Transverse colon (tissue), 3 donors: ENCODE results near the gene CDC45.

Source experiments
- POLR2A ChIP-seq: fragments of 450-650 bp; IDR thresholded peaks from one replicate; pipeline ENCODE4 v1.6.1; 2016; ENCODE audit warnings: antibody characterized with exemption, mild to moderate bottlenecking, moderate library complexity
- TF ChIP-seq, protein P1 (sequence below), 5 experiments: fragments of 200-600 bp in 3 of 5; fragments of 450-650 bp in 2 of 5; sonication (generic) in 3 of 5; IDR thresholded peaks; 1 replicate in 2 of 5; 2 replicates in 3 of 5; pipeline ENCODE4 v1.5.1; 2016 to 2017; ENCODE audit warnings: antibody characterized with exemption in 5 of 5, inconsistent platforms in 3 of 5, mild to moderate bottlenecking in 2 of 5, moderate library complexity in 1 of 5

DNA sequence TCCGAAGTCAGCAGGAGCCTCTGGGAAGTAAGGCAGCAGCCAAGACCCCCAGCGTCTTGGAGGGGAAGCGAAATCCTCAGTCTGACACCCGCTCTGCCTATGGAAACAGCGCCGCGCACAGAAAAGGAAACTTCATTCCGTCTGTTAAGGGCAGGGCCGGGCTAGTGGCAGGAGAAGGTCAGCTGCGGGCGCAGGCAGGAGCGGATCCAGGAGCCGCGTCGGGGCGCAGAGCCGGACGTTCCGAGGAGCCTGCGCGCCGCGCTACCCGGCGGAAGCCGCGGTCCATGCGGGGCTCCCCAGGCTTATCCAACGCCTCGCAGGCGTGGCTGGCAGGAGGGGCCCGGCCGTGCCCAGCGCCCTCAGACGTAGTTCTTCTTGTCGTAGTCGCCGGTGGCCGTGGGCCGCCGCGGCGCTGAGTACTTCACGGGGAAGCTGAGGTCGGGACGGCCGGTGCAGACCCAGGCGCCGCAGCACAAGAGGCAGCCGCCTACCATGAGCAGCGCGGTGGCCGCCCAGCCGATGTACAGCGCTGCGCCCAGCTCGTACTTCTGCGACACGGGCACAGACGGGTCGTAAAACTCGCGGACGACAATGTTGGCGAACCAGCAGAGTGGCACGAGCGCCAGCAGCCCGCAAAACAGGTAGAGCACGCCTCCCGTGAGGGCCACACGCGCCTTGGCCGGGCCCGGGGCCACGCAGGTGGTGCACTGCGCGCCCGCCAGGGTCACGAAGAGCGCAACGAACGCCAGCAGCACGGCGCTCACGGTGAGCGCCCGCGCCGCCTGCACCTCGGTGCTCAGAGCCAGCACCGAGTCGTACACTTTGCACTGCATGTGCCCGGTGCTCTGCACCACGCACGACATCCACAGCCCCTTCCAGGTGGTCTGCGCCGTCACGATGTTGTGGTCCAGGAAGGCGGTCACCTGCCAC is 43.8 kb downstream of the CDC45 start:
- TF ChIP-seq, protein P1, sequence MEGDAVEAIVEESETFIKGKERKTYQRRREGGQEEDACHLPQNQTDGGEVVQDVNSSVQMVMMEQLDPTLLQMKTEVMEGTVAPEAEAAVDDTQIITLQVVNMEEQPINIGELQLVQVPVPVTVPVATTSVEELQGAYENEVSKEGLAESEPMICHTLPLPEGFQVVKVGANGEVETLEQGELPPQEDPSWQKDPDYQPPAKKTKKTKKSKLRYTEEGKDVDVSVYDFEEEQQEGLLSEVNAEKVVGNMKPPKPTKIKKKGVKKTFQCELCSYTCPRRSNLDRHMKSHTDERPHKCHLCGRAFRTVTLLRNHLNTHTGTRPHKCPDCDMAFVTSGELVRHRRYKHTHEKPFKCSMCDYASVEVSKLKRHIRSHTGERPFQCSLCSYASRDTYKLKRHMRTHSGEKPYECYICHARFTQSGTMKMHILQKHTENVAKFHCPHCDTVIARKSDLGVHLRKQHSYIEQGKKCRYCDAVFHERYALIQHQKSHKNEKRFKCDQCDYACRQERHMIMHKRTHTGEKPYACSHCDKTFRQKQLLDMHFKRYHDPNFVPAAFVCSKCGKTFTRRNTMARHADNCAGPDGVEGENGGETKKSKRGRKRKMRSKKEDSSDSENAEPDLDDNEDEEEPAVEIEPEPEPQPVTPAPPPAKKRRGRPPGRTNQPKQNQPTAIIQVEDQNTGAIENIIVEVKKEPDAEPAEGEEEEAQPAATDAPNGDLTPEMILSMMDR (IDR thresholded peaks at IDR 0.05), result no peak
- TF ChIP-seq POLR2A, result no peak
